Measurements from ENCODE around the gene RDH5.

DNA sequence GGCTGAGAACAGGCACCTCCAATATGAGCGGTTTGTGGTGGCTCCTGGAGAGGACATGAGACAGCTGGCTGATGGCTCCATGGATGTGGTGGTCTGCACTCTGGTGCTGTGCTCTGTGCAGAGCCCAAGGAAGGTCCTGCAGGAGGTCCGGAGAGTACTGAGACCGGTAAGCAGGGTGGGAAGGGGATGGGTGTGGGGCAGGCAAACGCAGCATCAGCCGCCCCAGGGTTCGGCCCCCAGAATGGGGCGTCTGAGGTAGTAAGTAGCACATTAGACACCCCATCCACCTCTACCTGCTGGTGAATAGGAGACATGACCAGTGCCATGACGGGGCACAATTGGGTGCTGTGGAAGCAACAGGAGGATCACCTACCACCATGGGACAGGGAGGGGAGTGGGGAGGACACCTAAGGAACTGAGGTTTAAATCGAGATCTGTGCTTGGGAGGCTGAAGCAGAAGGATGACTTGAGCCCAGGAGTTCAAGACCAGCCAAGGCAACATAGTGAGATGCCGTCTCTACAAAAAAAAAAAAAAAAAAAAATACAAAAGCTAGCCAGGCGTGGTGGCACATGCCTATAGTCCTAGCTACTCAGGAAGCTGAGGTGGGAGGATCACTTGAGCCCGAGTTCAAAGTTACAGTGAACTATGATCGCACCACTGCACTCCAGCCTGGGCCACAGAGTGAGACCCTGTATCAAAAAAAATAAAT lies 38.0 kb upstream of the RDH5 start:
- TF ChIP-seq EZH2 (IDR thresholded peaks at IDR 0.05; ENCODE audit: insufficient read depth, poor library complexity, severe bottlenecking) (no peak), EZH2phosphoT487 (IDR thresholded peaks at IDR 0.05; ENCODE audit: insufficient read depth, low read depth) (no peak)
